H9 (cell line): Measurements from ENCODE around the gene PPP1CB. TPM values are rescaled to one million over a fixed set of nuclear protein-coding genes. Genes with fewer than 3 reads are reported as not detected.

Experiments used
- DNase-seq: peaks from one replicate; pipeline ENCODE4 v3.0.0-alpha.2; 2017
- H2AFZ ChIP-seq: one replicate; pipeline ENCODE4 v1.6.1; 2013; ENCODE audit warnings: mild to moderate bottlenecking, low read length, control low read depth, moderate library complexity
- H2AK5ac ChIP-seq: 2 replicates; pipeline ENCODE4 v1.6.1; 2013; ENCODE audit warnings: low read length, control low read depth, mixed read lengths; ENCODE audit not compliant: insufficient read length
- H2BK120ac ChIP-seq: one replicate; pipeline ENCODE4 v1.6.1; 2013; ENCODE audit warnings: low read depth, mild to moderate bottlenecking, low read length, control low read depth, inconsistent platforms; ENCODE audit not compliant: poor library complexity, severe bottlenecking
- H2BK12ac ChIP-seq: 2 replicates; pipeline ENCODE4 v1.6.1; 2013; ENCODE audit warnings: low read length, control low read depth, mixed read lengths, low read depth; ENCODE audit not compliant: insufficient read length
- H2BK15ac ChIP-seq: 2 replicates; pipeline ENCODE4 v1.6.1; 2013; ENCODE audit warnings: low read depth, low read length, control low read depth
- H2BK20ac ChIP-seq: one replicate; pipeline ENCODE4 v1.6.1; 2013; ENCODE audit warnings: low read depth, mild to moderate bottlenecking, low read length, control low read depth, inconsistent platforms; ENCODE audit not compliant: poor library complexity, severe bottlenecking
- H2BK5ac ChIP-seq: 2 replicates; pipeline ENCODE4 v1.6.1; 2013; ENCODE audit warnings: low read length, control low read depth, mixed read lengths; ENCODE audit not compliant: insufficient read length
- H3K14ac ChIP-seq: 2 replicates; pipeline ENCODE4 v1.6.1; 2013; ENCODE audit warnings: low read length, control low read depth; ENCODE audit not compliant: insufficient read depth
- H3K18ac ChIP-seq: 2 replicates; pipeline ENCODE4 v1.6.1; 2013; ENCODE audit warnings: low read depth, mild to moderate bottlenecking, mixed read lengths, low read length, control low read depth; ENCODE audit not compliant: insufficient read length
- H3K23ac ChIP-seq: 2 replicates; pipeline ENCODE4 v1.6.1; 2013; ENCODE audit warnings: low read length, control low read depth, mixed read lengths, low read depth; ENCODE audit not compliant: insufficient read length
- H3K23me2 ChIP-seq: 2 replicates; pipeline ENCODE4 v1.6.1; 2013; ENCODE audit warnings: low read depth, mild to moderate bottlenecking, mixed read lengths, low read length, control low read depth; ENCODE audit not compliant: insufficient read length, poor library complexity, severe bottlenecking
- H3K27ac ChIP-seq: 2 replicates; pipeline ENCODE4 v1.5.1; 2013; ENCODE audit warnings: low read length, control low read depth, mixed read lengths, low read depth; ENCODE audit not compliant: insufficient read length
- H3K27me3 ChIP-seq: 2 replicates; pipeline ENCODE4 v1.6.1; 2013; ENCODE audit warnings: low read length, control low read depth, inconsistent platforms; ENCODE audit not compliant: insufficient read depth
- H3K4ac ChIP-seq: 2 replicates; pipeline ENCODE4 v1.6.1; 2013; ENCODE audit warnings: low read depth, mild to moderate bottlenecking, control low read depth, inconsistent platforms, low read length, moderate library complexity
- H3K4me1 ChIP-seq: 2 replicates; pipeline ENCODE4 v1.6.1; 2013; ENCODE audit warnings: low read length, control low read depth, inconsistent platforms; ENCODE audit not compliant: insufficient read depth
- H3K4me2 ChIP-seq: 2 replicates; pipeline ENCODE4 v1.6.1; 2013; ENCODE audit warnings: low read length, control low read depth, mixed read lengths; ENCODE audit not compliant: insufficient read length, insufficient read depth
- H3K56ac ChIP-seq: 2 replicates; pipeline ENCODE4 v1.6.1; 2013; ENCODE audit warnings: low read depth, mild to moderate bottlenecking, mixed read lengths, low read length, control low read depth; ENCODE audit not compliant: insufficient read length
- H3K79me1 ChIP-seq: 2 replicates; pipeline ENCODE4 v1.6.1; 2013; ENCODE audit warnings: low read depth, mild to moderate bottlenecking, moderate library complexity, low read length, control low read depth, inconsistent platforms; ENCODE audit not compliant: insufficient read depth, poor library complexity, severe bottlenecking
- H3K79me2 ChIP-seq: 2 replicates; pipeline ENCODE4 v1.6.1; 2013; ENCODE audit warnings: low read length, control low read depth, inconsistent platforms; ENCODE audit not compliant: insufficient read depth
- H3K9ac ChIP-seq: 2 replicates; pipeline ENCODE4 v1.6.1; 2013; ENCODE audit warnings: low read length, control low read depth, mixed read lengths; ENCODE audit not compliant: insufficient read length; ENCODE audit errors: extremely low read depth
- H3K9me3 ChIP-seq: one replicate; pipeline ENCODE4 v1.6.1; 2013; ENCODE audit warnings: low read depth, low read length, inconsistent platforms; ENCODE audit not compliant: control insufficient read depth
- H3T11ph ChIP-seq: one replicate; pipeline ENCODE4 v1.6.1; 2013; ENCODE audit warnings: mild to moderate bottlenecking, low read length, control low read depth, inconsistent platforms
- H4K20me1 ChIP-seq: one replicate; pipeline ENCODE4 v1.6.1; 2013; ENCODE audit not compliant: control insufficient read depth, insufficient read length, insufficient read depth
- H4K5ac ChIP-seq: 2 replicates; pipeline ENCODE4 v1.6.1; 2013; ENCODE audit warnings: low read depth, mild to moderate bottlenecking, mixed read lengths, low read length, control low read depth; ENCODE audit not compliant: insufficient read length
- H4K8ac ChIP-seq: replicated peaks from 2 replicates; pipeline ENCODE4 v1.6.1; 2013; ENCODE audit warnings: low read length, control low read depth, mixed read lengths, low read depth; ENCODE audit not compliant: insufficient read length
- H4K91ac ChIP-seq: 2 replicates; pipeline ENCODE4 v1.6.1; 2013; ENCODE audit warnings: low read depth, mild to moderate bottlenecking, moderate library complexity, mixed read lengths, low read length, control low read depth; ENCODE audit not compliant: insufficient read length
- H3K27ac Mint-ChIP-seq, 3 experiments: 2 replicates in 2 of 3; 3 replicates in 1 of 3; pipeline ENCODE4 v1.8.0; 2020 to 2021; ENCODE audit warnings: mixed read lengths in 3 of 3, mild to moderate bottlenecking in 1 of 3, moderate library complexity in 1 of 3
- H3K27me3 Mint-ChIP-seq: 2 replicates; pipeline ENCODE4 v1.8.0; 2021; ENCODE audit warnings: low read depth, mild to moderate bottlenecking, moderate library complexity, mixed read lengths
- H3K36me3 Mint-ChIP-seq, 3 experiments: 2 replicates in 2 of 3; 3 replicates in 1 of 3; pipeline ENCODE4 v1.8.0; 2020 to 2021; ENCODE audit warnings: low read depth in 3 of 3, mixed read lengths in 3 of 3; ENCODE audit not compliant: insufficient read depth in 1 of 3
- H3K4me1 Mint-ChIP-seq, 2 experiments: 2 replicates each; pipeline ENCODE4 v1.8.0; 2020; ENCODE audit warnings: mixed read lengths in 2 of 2
- H3K4me3 Mint-ChIP-seq, 2 experiments: 2 replicates in 1 of 2; 3 replicates in 1 of 2; pipeline ENCODE4 v1.8.0; 2020 to 2021; ENCODE audit warnings: mild to moderate bottlenecking in 2 of 2, mixed read lengths in 2 of 2, moderate library complexity in 1 of 2
- H3K9me3 Mint-ChIP-seq, 2 experiments: 2 replicates in 1 of 2; 3 replicates in 1 of 2; pipeline ENCODE4 v1.8.0; 2020; ENCODE audit warnings: mild to moderate bottlenecking in 2 of 2, mixed read lengths in 2 of 2, moderate library complexity in 1 of 2
- CTCF ChIP-seq: fragments of 200-600 bp; sonication (generic); conservative IDR thresholded peaks from 3 replicates; pipeline ENCODE4 v1.8.0; 2021; ENCODE audit warnings: antibody characterized with exemption, mild to moderate bottlenecking
- WGBS: extraction: QIAGEN DNeasy Blood & Tissue Kit; methylation state at CpG from one replicate; pipeline ENCODE4 v1.1.7; 2013; ENCODE audit warnings: missing lambda C conversion rate, low lambda C conversion rate, mixed read lengths; ENCODE audit not compliant: insufficient read length; ENCODE audit errors: extremely low coverage; 5-methylcytosine and 5-hydroxymethylcytosine counted together
- total RNA-seq: library from RNA; stranded (reverse); gene quantifications from 2 replicates; pipeline ENCODE4 v1.2.1, GENCODE V29; 2021

PPP1CB gene
- total RNA-seq, 1 experiment from 2014 or later = 184 TPM

DNA sequence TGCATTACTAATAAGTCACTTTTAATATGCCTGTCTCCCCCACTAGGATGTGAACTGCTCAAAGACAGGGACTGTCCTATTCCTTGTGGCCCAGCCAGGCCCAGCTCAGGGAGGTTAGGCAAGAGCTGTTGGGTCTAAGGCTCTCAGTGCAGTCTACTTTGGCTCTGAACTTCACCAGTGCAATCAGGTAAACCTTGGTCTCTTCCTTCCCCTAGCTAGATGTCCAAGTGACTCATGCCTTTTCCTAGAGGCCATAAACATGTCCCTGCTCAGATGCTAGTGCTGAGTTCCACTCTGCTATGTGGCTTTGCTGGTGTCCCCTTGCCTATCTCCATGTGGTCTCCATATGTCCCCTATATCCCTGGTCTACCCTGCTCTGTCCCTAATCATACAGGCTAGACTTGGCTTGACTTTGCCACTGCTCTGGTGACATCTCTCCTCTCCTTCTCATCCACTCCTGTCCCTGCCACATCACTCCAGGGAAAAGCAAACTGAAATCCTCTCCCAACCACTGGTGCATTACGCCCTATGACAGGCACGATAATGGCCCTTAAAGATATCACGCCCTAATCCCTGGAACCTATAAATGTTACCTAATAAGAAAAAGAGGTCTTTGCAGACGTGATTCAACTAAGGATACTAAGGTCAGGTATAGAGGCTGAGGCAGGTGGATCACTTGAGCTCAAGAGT lies 45.7 kb upstream of the PPP1CB start:
- no peaks in the 10 kb centered on the region; a peak in 1 of 4 replicates for H3K4me1 Mint-ChIP-seq
- no CpG with 5 or more reads among the region's 4 CpGs for WGBS

More for the DNA sequence above, 45.7 kb upstream of the PPP1CB start:
- no peak overlapping the region for H3T11ph ChIP-seq
- no peaks in the 10 kb centered on the region for H3K23me2 ChIP-seq
- no peak for DNase-seq
- TF ChIP-seq CTCF = no peak
- H3K56ac ChIP-seq = no peak overlapping the region
- no peak overlapping the region for H2AK5ac ChIP-seq
- H3K4me1 ChIP-seq = no peaks in the 10 kb centered on the region
- H3K79me1 ChIP-seq = no peaks in the 10 kb centered on the region
- H3K23ac ChIP-seq = no peak overlapping the region
- H2BK120ac ChIP-seq = no peak overlapping the region
- H2BK5ac ChIP-seq = no peak overlapping the region
- H4K8ac ChIP-seq = no peak overlapping the region
- H4K20me1 ChIP-seq = no peaks in the 10 kb centered on the region
- peaks cover 3 to 10% of the 10 kb centered on the region in 2 experiments for H3K9me3 Mint-ChIP-seq
- no peak overlapping the region for H3K4me3 Mint-ChIP-seq
- no peak overlapping the region for H4K5ac ChIP-seq
- no peak overlapping the region for H4K91ac ChIP-seq
- no peaks in the 10 kb centered on the region for H3K79me2 ChIP-seq
- H3K4me2 ChIP-seq = no peak overlapping the region
- H2BK12ac ChIP-seq = no peak overlapping the region
- H2BK20ac ChIP-seq = no peak overlapping the region
- H3K27ac ChIP-seq = no peak overlapping the region
- H3K27me3 Mint-ChIP-seq = no peaks in the 10 kb centered on the region; the same call in 1 of the 2 replicates
- H3K36me3 Mint-ChIP-seq = peaks cover 0 to 2% (median 0%) of the 10 kb centered on the region in 3 experiments; a peak in 2 of 7 replicates
- no peak overlapping the region for H3K4ac ChIP-seq
- H3K9ac ChIP-seq = no peak overlapping the region
- H3K18ac ChIP-seq = no peak overlapping the region
- H3K27me3 ChIP-seq = no peaks in the 10 kb centered on the region
- H3K27ac Mint-ChIP-seq = no peak overlapping the region; a peak in 1 of 7 replicates
- no peaks in the 10 kb centered on the region for H3K9me3 ChIP-seq
- H2AFZ ChIP-seq = no peak overlapping the region
- no peak overlapping the region for H2BK15ac ChIP-seq
- H3K14ac ChIP-seq = no peak overlapping the region
